SK-MEL-5 (cell line): ENCODE measurements around the gene COL5A1. TPM values are rescaled to one million over a fixed set of nuclear protein-coding genes. Genes with fewer than 3 reads are reported as not detected.

Source experiments
- small RNA-seq, 2 experiments: library from RNA; depleted of rRNA; stranded (forward); fragments of <200 nt; gene quantifications; one replicate each; pipeline ENCODE3, GENCODE V24; 2014
- total RNA-seq: library from RNA; depleted of rRNA; stranded (reverse); fragments of >200 nt; shearing (Covaris generic); gene quantifications from 2 replicates; pipeline ENCODE4 v1.2.3, GENCODE V29; 2014; rRNA removed

The COL5A1 gene
- total RNA-seq, 1 experiment from 2014 or later = not detected

Small RNA genes lying within 50 kb of the gene (small RNA-seq; reads per million reads assigned to genes)
- 0 reads per million in 2 experiments for gene AL603650.1
- 0 reads per million in 2 experiments for gene MIR3689A
- 0 reads per million in 2 experiments for gene MIR3689B
- gene MIR3689C = 0 reads per million in 2 experiments
- 0 reads per million in 2 experiments for gene MIR3689D1
- gene MIR3689D2 = 0 reads per million in 2 experiments
- 0 reads per million in 2 experiments for gene MIR3689E
- gene MIR3689F = 0 to 0.19 reads per million in 2 experiments

Other genes with a start within 250 kb of the COL5A1 start
- gene FCN2, start 239.0 kb downstream of the COL5A1 start, total RNA-seq = not detected in 2 replicates